Fibroblast of lung (primary cell): ENCODE measurements around the gene MEI1. TPM values are rescaled to one million over a fixed set of nuclear protein-coding genes. Genes with fewer than 3 reads are reported as not detected.

Experiments used
- DNase-seq, 2 donors: peaks; one replicate each; pipeline versions ENCODE4 v3.0.0 to v3.0.0-alpha.2; 2010; ENCODE audit warnings: low read depth in 2 of 2
- H2AFZ ChIP-seq: 2 replicates; pipeline ENCODE4 v1.5.1; 2012; ENCODE audit warnings: low read length, control low read depth, inconsistent platforms
- H3K27ac ChIP-seq: 2 replicates; pipeline ENCODE4 v1.5.1; 2011; ENCODE audit warnings: low read length, control low read depth; ENCODE audit not compliant: insufficient read depth
- H3K27me3 ChIP-seq: 2 replicates; pipeline ENCODE4 v1.5.1; 2011; ENCODE audit warnings: mild to moderate bottlenecking, low read length; ENCODE audit not compliant: control insufficient read depth, insufficient read depth
- H3K36me3 ChIP-seq: 2 replicates; pipeline ENCODE4 v1.5.1; 2011; ENCODE audit warnings: low read length; ENCODE audit not compliant: control insufficient read depth, insufficient read depth
- H3K4me1 ChIP-seq: 2 replicates; pipeline ENCODE4 v1.5.1; 2011; ENCODE audit warnings: low read length; ENCODE audit not compliant: control insufficient read depth, insufficient read depth; ENCODE audit errors: extremely low read depth
- H3K4me2 ChIP-seq: 2 replicates; pipeline ENCODE4 v1.5.1; 2011; ENCODE audit warnings: low read length, control low read depth; ENCODE audit not compliant: insufficient read depth; ENCODE audit errors: extremely low read depth
- H3K4me3 ChIP-seq, 4 experiments: fragments of 200-600 bp in 1 of 4; sonication (generic) in 1 of 4; replicated peaks in 1 of 4; 2 replicates each; pipeline ENCODE4 v1.5.1; 2011 to 2016; ENCODE audit warnings: low read length in 4 of 4, low read depth in 3 of 4, mild to moderate bottlenecking in 3 of 4, control low read depth in 2 of 4, inconsistent platforms in 1 of 4, mixed read lengths in 1 of 4; ENCODE audit not compliant: insufficient read depth in 1 of 4; ENCODE audit errors: control extremely low read depth in 1 of 4
- H3K79me2 ChIP-seq: 2 replicates; pipeline ENCODE4 v1.5.1; 2012; ENCODE audit warnings: mild to moderate bottlenecking, low read length, inconsistent platforms; ENCODE audit not compliant: control insufficient read depth, insufficient read depth
- H3K9ac ChIP-seq: 2 replicates; pipeline ENCODE4 v1.5.1; 2011; ENCODE audit warnings: mild to moderate bottlenecking, low read length, control low read depth; ENCODE audit not compliant: insufficient read depth
- H3K9me3 ChIP-seq: 2 replicates; pipeline ENCODE4 v1.5.1; 2012; ENCODE audit warnings: low read depth, low read length; ENCODE audit not compliant: control insufficient read depth, insufficient read depth
- H4K20me1 ChIP-seq: 2 replicates; pipeline ENCODE4 v1.5.1; 2011; ENCODE audit warnings: low read length; ENCODE audit not compliant: control insufficient read depth, insufficient read depth; ENCODE audit errors: extremely low read depth
- EZH2 ChIP-seq: IDR thresholded peaks from 2 replicates; pipeline ENCODE4 v1.5.1; 2012; ENCODE audit warnings: low read length, control low read depth, mild to moderate bottlenecking; ENCODE audit errors: missing control alignments
- polyA plus RNA-seq, 2 donors: library from polyadenylated mRNA; depleted of rRNA in 1 of 2; stranded (reverse) in 1 of 2; unstranded in 1 of 2; fragments of >200 nt; gene quantifications; 2 replicates each; pipeline ENCODE4 v1.2.1, GENCODE V29; 2011 to 2012; ENCODE audit warnings: missing spikeins in 1 of 2
- total RNA-seq: library from RNA; depleted of rRNA; stranded (reverse); fragments of >200 nt; gene quantifications from 2 replicates; pipeline ENCODE4 v1.2.1, GENCODE V29; 2014
- TF ChIP-seq, protein P1 (sequence below), 2 donors: IDR thresholded peaks in 1 of 2; conservative IDR thresholded peaks in 1 of 2; 1 replicate in 1 of 2; 2 replicates in 1 of 2; pipeline ENCODE4 v1.5.1; 2011 to 2012; ENCODE audit warnings: low read length in 2 of 2, control low read depth in 1 of 2, inconsistent platforms in 1 of 2, low read depth in 1 of 2, mild to moderate bottlenecking in 1 of 2

MEI1 gene
- total and polyA plus RNA-seq, 2 donors (not counting 1 experiment from before 2014, with no cell fraction given), result 0.33 to 4.3 TPM

- TF ChIP-seq, protein P1, sequence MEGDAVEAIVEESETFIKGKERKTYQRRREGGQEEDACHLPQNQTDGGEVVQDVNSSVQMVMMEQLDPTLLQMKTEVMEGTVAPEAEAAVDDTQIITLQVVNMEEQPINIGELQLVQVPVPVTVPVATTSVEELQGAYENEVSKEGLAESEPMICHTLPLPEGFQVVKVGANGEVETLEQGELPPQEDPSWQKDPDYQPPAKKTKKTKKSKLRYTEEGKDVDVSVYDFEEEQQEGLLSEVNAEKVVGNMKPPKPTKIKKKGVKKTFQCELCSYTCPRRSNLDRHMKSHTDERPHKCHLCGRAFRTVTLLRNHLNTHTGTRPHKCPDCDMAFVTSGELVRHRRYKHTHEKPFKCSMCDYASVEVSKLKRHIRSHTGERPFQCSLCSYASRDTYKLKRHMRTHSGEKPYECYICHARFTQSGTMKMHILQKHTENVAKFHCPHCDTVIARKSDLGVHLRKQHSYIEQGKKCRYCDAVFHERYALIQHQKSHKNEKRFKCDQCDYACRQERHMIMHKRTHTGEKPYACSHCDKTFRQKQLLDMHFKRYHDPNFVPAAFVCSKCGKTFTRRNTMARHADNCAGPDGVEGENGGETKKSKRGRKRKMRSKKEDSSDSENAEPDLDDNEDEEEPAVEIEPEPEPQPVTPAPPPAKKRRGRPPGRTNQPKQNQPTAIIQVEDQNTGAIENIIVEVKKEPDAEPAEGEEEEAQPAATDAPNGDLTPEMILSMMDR (conservative IDR thresholded peaks at IDR 0.05 in 1 of 2, IDR thresholded peaks at IDR 0.05 in 1 of 2; ENCODE audit: low read depth in 1 of 2, low read length in 2 of 2), result no peak
- TF ChIP-seq EZH2, result no peak
- H2AFZ ChIP-seq, result no peak overlapping the region
Measured at GRCh38 chr22:41772645-41773044, 73.3 kb downstream of the MEI1 start.

DNA sequence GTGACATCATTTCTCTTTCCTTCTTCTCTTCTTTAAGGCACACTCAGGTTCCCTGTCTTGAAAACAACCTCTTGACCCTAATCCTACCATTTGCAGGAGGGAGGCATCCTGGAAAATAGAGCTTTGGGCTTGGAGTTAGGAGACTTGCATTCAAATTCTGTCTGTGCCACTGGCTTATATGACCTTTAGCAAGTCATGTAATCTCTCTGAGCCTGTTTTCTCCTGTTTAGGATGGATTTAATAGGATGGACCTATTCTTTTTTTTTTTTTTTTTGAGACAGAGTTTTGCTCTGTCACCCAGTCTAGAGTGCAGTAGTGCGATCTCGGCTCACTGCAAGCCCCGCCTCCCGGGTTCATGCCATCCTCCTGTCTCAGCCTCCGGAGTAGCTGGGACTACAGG is 76.0 kb downstream of the MEI1 start:
- no peak overlapping the region for H3K4me2 ChIP-seq
- no peak overlapping the region for H3K9ac ChIP-seq
- H3K27ac ChIP-seq, result no peak overlapping the region
- no peaks in the 10 kb centered on the region for H3K36me3 ChIP-seq
- TF ChIP-seq EZH2, result no peak
- TF ChIP-seq, protein P1 (conservative IDR thresholded peaks at IDR 0.05 in 1 of 2, IDR thresholded peaks at IDR 0.05 in 1 of 2; ENCODE audit: low read depth in 1 of 2, low read length in 2 of 2), result no peak
- no peaks in the 10 kb centered on the region for H3K27me3 ChIP-seq
- H3K4me3 ChIP-seq, result no peak overlapping the region
- H3K9me3 ChIP-seq, result no peaks in the 10 kb centered on the region
- no peaks in the 10 kb centered on the region for H3K4me1 ChIP-seq
- H2AFZ ChIP-seq, result no peak overlapping the region
- no peaks in the 10 kb centered on the region for H4K20me1 ChIP-seq
- H3K79me2 ChIP-seq, result no peaks in the 10 kb centered on the region
- DNase-seq, result no peak

More at GRCh38 chr22:41772645-41773044, 73.3 kb downstream of the MEI1 start:
- no peaks in the 10 kb centered on the region for H3K27me3 ChIP-seq
- H3K27ac ChIP-seq, result no peak overlapping the region
- no peak for DNase-seq
- H4K20me1 ChIP-seq, result no peaks in the 10 kb centered on the region
- H3K4me3 ChIP-seq, result no peak overlapping the region
- H3K36me3 ChIP-seq, result no peaks in the 10 kb centered on the region
- no peak overlapping the region for H3K9ac ChIP-seq
- no peaks in the 10 kb centered on the region for H3K4me1 ChIP-seq
- no peaks in the 10 kb centered on the region for H3K79me2 ChIP-seq
- H3K9me3 ChIP-seq, result no peaks in the 10 kb centered on the region
- no peak overlapping the region for H3K4me2 ChIP-seq

DNA sequence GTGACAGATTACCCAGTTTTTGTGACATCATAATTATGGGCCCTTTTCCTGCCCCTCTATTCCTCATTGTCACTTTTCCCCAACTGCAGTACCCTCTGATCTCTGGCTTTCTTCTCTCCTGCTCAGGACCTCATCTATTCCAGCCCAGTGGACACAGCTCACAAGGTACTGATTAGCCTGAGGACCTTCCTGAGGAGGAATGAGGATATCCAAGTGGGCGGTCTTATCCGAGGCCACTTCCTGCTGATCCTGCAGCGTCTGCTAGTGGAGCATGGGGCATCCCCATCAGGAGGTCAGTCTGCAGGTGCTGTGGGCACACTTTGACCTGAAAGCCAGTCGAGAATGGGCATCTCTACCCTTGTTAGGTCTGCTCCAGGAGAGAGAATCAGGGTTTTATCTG is 76.7 kb downstream of the MEI1 start:
- Histone ChIP-seq H2AFZ (no peak overlapping the region), H3K79me2 (no peaks in the 10 kb centered on the region), H3K4me2 (no peak overlapping the region), H4K20me1 (no peaks in the 10 kb centered on the region), H3K9me3 (no peaks in the 10 kb centered on the region), H3K36me3 (no peaks in the 10 kb centered on the region), H3K27ac (no peak overlapping the region), H3K4me1 (no peaks in the 10 kb centered on the region), H3K4me3 (no peak overlapping the region), H3K27me3 (no peaks in the 10 kb centered on the region), H3K9ac (no peak overlapping the region)
- no peak for TF ChIP-seq EZH2
- TF ChIP-seq, protein P1 (conservative IDR thresholded peaks at IDR 0.05 in 1 of 2, IDR thresholded peaks at IDR 0.05 in 1 of 2; ENCODE audit: low read depth in 1 of 2, low read length in 2 of 2), result no peak
- no peak for DNase-seq
